PC-9 (cell line): Measurements from ENCODE around the gene ANO9.

Experiments
- CTCF ChIP-seq: fragments of 200-600 bp; sonication (generic); conservative IDR thresholded peaks from 2 replicates; pipeline ENCODE4 v1.6.1; 2017; ENCODE audit warnings: mixed run types, antibody characterized with exemption, mild to moderate bottlenecking, moderate library complexity
- EZH2 ChIP-seq: fragments of 200-600 bp; sonication (generic); IDR thresholded peaks from 2 replicates; pipeline ENCODE4 v1.8.0; 2017; ENCODE audit warnings: antibody characterized with exemption, low read depth

- no peak for TF ChIP-seq CTCF
- TF ChIP-seq EZH2 = no peak
Measured at GRCh38 chr11:415640-416041, 26.2 kb downstream of the ANO9 start.
